ENCODE results near the gene GANAB. TPM values are rescaled to one million over a fixed set of nuclear protein-coding genes. Genes with fewer than 3 reads are reported as not detected.

The GANAB gene
- total and polyA plus RNA-seq, 2 of the 13 experiments (the other 11 are each of a cell fraction or from before 2014, with no cell fraction given), result 99.5 to 234 TPM

- TF ChIP-seq, protein P1, sequence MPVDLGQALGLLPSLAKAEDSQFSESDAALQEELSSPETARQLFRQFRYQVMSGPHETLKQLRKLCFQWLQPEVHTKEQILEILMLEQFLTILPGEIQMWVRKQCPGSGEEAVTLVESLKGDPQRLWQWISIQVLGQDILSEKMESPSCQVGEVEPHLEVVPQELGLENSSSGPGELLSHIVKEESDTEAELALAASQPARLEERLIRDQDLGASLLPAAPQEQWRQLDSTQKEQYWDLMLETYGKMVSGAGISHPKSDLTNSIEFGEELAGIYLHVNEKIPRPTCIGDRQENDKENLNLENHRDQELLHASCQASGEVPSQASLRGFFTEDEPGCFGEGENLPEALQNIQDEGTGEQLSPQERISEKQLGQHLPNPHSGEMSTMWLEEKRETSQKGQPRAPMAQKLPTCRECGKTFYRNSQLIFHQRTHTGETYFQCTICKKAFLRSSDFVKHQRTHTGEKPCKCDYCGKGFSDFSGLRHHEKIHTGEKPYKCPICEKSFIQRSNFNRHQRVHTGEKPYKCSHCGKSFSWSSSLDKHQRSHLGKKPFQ (CRISPR knock-in tag; IDR thresholded peaks at IDR 0.05; ENCODE audit: insufficient replicate concordance), result no peak
- peak; percentile 78 for TF ChIP-seq PAXIP1 (CRISPR knock-in tag; conservative IDR thresholded peaks at IDR 0.05)
- TF ChIP-seq ZNF484 (CRISPR knock-in tag; IDR thresholded peaks at IDR 0.05; ENCODE audit: borderline replicate concordance, low read depth), result no peak
- 0 out of 2 replicates have a peak, but pooled peaks have one; percentile 7 for TF ChIP-seq ZBTB7B (CRISPR knock-in tag; IDR thresholded peaks at IDR 0.05)
- TF ChIP-seq, protein P2, sequence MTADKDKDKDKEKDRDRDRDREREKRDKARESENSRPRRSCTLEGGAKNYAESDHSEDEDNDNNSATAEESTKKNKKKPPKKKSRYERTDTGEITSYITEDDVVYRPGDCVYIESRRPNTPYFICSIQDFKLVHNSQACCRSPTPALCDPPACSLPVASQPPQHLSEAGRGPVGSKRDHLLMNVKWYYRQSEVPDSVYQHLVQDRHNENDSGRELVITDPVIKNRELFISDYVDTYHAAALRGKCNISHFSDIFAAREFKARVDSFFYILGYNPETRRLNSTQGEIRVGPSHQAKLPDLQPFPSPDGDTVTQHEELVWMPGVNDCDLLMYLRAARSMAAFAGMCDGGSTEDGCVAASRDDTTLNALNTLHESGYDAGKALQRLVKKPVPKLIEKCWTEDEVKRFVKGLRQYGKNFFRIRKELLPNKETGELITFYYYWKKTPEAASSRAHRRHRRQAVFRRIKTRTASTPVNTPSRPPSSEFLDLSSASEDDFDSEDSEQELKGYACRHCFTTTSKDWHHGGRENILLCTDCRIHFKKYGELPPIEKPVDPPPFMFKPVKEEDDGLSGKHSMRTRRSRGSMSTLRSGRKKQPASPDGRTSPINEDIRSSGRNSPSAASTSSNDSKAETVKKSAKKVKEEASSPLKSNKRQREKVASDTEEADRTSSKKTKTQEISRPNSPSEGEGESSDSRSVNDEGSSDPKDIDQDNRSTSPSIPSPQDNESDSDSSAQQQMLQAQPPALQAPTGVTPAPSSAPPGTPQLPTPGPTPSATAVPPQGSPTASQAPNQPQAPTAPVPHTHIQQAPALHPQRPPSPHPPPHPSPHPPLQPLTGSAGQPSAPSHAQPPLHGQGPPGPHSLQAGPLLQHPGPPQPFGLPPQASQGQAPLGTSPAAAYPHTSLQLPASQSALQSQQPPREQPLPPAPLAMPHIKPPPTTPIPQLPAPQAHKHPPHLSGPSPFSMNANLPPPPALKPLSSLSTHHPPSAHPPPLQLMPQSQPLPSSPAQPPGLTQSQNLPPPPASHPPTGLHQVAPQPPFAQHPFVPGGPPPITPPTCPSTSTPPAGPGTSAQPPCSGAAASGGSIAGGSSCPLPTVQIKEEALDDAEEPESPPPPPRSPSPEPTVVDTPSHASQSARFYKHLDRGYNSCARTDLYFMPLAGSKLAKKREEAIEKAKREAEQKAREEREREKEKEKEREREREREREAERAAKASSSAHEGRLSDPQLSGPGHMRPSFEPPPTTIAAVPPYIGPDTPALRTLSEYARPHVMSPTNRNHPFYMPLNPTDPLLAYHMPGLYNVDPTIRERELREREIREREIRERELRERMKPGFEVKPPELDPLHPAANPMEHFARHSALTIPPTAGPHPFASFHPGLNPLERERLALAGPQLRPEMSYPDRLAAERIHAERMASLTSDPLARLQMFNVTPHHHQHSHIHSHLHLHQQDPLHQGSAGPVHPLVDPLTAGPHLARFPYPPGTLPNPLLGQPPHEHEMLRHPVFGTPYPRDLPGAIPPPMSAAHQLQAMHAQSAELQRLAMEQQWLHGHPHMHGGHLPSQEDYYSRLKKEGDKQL (CRISPR knock-in tag; IDR thresholded peaks at IDR 0.05; ENCODE audit: low read depth), result no peak
- no peak for TF ChIP-seq SNAPC5 (CRISPR knock-in tag; IDR thresholded peaks at IDR 0.05; ENCODE audit: borderline replicate concordance)
- no peak for TF ChIP-seq CBX2 (IDR thresholded peaks at IDR 0.05; ENCODE audit: low read depth, low read length)
- TF ChIP-seq CBX2 (CRISPR knock-in tag; IDR thresholded peaks at IDR 0.05; ENCODE audit: low read depth), result no peak
- no peak for TF ChIP-seq FOXA1 (IDR thresholded peaks at IDR 0.05)
- peak; percentile 26; the same call in 1 of the 2 replicates for TF ChIP-seq FOXA1 (CRISPR knock-in tag; IDR thresholded peaks at IDR 0.05)
Measured at GRCh38 chr11:62599069-62599696, 47.2 kb downstream of the GANAB start (continued).
